ENCODE data around the gene IL1B. TPM values are rescaled to one million over a fixed set of nuclear protein-coding genes. Genes with fewer than 3 reads are reported as not detected.

The IL1B gene
- total and polyA plus RNA-seq, 8 donors: 0.32 to 3.9 (median 1.1) TPM

- DNase-seq (no peak), FAIRE-seq (no peak), ATAC-seq (peak in 2 of 4 donors; percentile 48 to 71)
- H3K4me3 ChIP-seq: no peak overlapping the region
- H3K4me1 ChIP-seq: no peaks in the 10 kb centered on the region
- intact Hi-C loops (cut with DNase I): no loop called here
- TF ChIP-seq CTCF (IDR thresholded peaks at IDR 0.05): no peak
- no peak overlapping the region for H3K27ac ChIP-seq
- whole genome bisulfite sequencing, 2 donors: 63 to 75% methylated on average over 5 of the region's 5 CpGs
- no peaks in the 10 kb centered on the region for H3K9me3 ChIP-seq
- H3K27me3 ChIP-seq: no peaks in the 10 kb centered on the region
- no peaks in the 10 kb centered on the region for H3K36me3 ChIP-seq
These were observed 44.8 kb upstream of the IL1B start for GRCh38 chr2:112881217-112881985.

DNA sequence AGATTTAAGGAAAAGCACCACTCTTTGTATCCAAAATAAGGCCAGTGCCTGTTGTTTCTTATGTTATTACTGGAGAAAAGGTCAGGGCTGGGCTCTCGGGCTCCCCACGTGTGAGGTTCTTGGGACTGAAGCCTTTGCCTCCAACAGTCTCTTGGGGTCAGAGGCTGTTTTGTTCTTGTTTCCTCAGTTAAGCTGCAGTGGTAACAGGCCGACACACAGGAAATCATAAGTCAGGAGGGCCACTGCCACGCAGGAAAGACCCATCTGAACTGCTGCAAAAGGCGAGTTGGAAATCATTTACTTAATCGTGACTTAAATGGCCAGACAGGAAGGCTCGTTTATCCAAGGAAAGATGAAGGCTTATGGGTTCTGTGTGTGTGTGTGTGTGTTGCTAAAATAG lies 44.1 kb upstream of the IL1B start:
- no peaks in the 10 kb centered on the region for H3K36me3 ChIP-seq
- no peak overlapping the region for H3K4me3 ChIP-seq
- DNase-seq (no peak), FAIRE-seq (no peak), ATAC-seq (no peak)
- WGBS, 2 donors: 60 to 66% methylated on average over 7 of the region's 7 CpGs
- no peak for TF ChIP-seq CTCF (IDR thresholded peaks at IDR 0.05)
- H3K4me1 ChIP-seq: no peaks in the 10 kb centered on the region
- H3K27ac ChIP-seq: no peak overlapping the region
- no peaks in the 10 kb centered on the region for H3K9me3 ChIP-seq
- no peaks in the 10 kb centered on the region for H3K27me3 ChIP-seq
- intact Hi-C loops (cut with DNase I): no loop called here

- 83% methylated on average over 5 of the region's 5 CpGs for WGBS, 2 donors
- intact Hi-C loops (cut with DNase I): no loop called here
- Histone ChIP-seq H3K36me3 (no peaks in the 10 kb centered on the region), H3K9me3 (no peaks in the 10 kb centered on the region), H3K4me3 (no peak overlapping the region), H3K4me1 (no peaks in the 10 kb centered on the region), H3K27ac (no peak overlapping the region), H3K27me3 (no peaks in the 10 kb centered on the region)
- FAIRE-seq: no peak
- no peak for ATAC-seq
- no peak for DNase-seq
- TF ChIP-seq CTCF (IDR thresholded peaks at IDR 0.05): no peak
These were observed 43.5 kb upstream of the IL1B start for GRCh38 chr2:112880091-112880531.

DNA sequence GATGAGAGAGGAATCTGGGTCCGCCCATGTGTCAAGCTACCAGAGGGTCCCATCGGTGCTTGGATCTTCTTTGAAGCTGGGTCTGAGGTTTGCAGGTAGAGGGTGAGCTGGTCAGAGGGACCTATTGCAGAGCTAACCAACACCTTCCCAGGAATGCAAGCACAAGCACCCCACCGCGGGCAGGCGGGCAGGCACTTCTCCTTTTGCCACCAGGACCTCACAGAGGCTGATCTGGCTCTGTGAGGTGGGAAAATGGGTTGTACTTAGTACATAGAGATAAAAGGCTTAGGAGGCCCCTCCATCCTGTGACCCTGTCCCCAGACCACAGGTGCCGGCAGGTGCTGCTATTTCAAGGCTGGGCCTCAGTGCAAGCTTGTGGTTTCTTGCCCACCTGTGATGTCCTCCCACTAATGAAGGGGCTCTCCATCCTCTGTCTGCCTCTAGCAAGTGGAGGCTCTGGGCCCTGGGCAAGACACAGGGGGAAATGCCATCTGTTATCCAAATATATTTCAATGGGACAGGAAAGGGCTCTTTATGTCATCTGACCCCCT lies 43.0 kb upstream of the IL1B start:
- no peak for FAIRE-seq
- TF ChIP-seq CTCF (IDR thresholded peaks at IDR 0.05): no peak
- no peaks in the 10 kb centered on the region for H3K4me1 ChIP-seq
- H3K9me3 ChIP-seq: no peaks in the 10 kb centered on the region
- no peaks in the 10 kb centered on the region for H3K27me3 ChIP-seq
- H3K4me3 ChIP-seq: no peak overlapping the region
- WGBS, 2 donors: 82 to 96% methylated on average over 6 of the region's 6 CpGs
- DNase-seq: no peak
- no peak overlapping the region for H3K27ac ChIP-seq
- ATAC-seq: no peak
- intact Hi-C loops (cut with DNase I): no loop called here
- H3K36me3 ChIP-seq: no peaks in the 10 kb centered on the region

- intact Hi-C loops (cut with DNase I): no loop called here
- ATAC-seq (no peak), FAIRE-seq (no peak), DNase-seq (no peak)
- WGBS, 2 donors: 89 to 94% methylated on average over 6 of the region's 6 CpGs
- H3K27ac ChIP-seq: no peak overlapping the region
- H3K27me3 ChIP-seq: no peaks in the 10 kb centered on the region
- no peak overlapping the region for H3K4me3 ChIP-seq
- no peaks in the 10 kb centered on the region for H3K4me1 ChIP-seq
- TF ChIP-seq CTCF (IDR thresholded peaks at IDR 0.05): no peak
- H3K36me3 ChIP-seq: no peaks in the 10 kb centered on the region
- no peaks in the 10 kb centered on the region for H3K9me3 ChIP-seq
These were observed 40.8 kb upstream of the IL1B start for GRCh38 chr2:112877423-112877822.
